Stimulated activated CD4-positive, alpha-beta T cell treated with anti-CD3 and anti-CD28 coated beads, Interleukin-4, amount 100 ng/mL, for 48 hours (primary cell): ENCODE data around the gene SEMA5B.

Experiments used
- DNase-seq, 2 donors: peaks; one replicate each; pipeline ENCODE4 v3.0.0-alpha.2; 2020; ENCODE audit warnings: low read depth in 2 of 2

SEMA5B gene

DNA sequence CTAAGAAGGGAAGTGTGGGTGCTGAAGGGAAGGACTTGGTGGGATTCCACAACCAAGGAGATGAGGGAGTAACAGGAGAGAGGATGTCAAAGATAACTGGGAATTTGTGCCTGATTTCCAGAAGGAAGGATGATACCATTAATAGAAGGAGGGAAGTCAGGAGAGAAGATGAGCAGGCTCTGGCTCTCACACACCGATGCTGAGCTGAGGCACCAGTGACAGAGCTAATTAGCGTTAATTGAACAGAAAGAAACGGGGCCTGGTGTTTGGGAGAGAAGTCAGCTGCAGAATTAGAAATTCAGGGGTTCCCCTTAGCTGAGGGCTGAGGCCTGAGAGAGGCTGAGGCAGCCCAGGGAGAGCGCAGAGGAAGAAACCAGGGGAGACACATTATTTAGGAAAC is 27.4 kb upstream of the SEMA5B start:
- DNase-seq, result no peak

DNA sequence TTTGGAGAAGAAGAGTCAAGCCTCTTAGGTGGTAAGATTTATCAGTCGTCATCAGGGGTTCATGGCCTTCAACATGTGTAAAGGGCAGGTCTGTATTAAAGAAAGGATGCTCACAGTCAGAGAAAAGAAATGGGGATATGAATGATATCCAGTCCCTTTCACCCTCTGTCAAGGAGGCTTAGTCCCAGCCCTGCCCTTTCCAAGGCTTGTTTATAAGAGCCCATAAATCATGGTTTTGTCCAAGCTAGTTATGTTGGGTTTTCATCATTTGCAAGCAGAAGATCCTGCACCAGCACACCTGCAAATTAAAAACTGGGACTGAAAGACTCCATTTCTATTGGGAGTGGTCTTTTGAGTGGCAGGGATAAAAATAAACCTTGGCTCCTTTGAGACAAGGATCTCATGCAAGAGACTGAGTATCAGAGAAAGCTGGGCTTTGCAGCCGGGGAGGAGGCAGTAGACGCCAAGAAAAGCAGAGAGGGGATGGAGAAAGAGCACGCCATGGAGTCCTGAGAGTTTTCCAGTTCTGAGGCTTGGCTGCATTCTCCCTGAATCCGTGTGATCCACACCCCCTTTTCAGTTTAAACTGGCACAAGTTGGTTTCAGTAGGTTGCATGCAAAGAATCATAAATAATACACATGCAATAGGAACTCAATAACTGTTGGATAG is 26.7 kb upstream of the SEMA5B start:
- DNase-seq, result no peak

DNA sequence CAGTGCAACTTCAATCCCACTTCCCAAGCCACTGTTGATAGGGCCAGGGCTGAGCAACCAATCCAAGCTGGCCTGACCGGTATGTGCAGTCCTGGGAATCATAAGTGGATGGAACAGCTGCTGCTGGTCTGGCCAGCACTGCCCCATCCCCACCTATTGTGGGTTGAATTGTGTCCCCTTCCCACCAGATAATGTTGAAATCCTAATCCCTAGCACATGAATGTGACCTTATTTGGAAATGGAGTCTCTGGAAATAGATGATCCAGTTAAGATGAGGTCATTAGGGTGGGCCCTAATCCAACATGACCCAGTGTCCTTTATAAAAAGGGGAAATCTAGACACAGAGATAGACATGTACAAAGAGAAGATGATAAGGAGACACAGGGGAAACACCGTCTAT is 25.5 kb upstream of the SEMA5B start:
- no peak for DNase-seq

DNA sequence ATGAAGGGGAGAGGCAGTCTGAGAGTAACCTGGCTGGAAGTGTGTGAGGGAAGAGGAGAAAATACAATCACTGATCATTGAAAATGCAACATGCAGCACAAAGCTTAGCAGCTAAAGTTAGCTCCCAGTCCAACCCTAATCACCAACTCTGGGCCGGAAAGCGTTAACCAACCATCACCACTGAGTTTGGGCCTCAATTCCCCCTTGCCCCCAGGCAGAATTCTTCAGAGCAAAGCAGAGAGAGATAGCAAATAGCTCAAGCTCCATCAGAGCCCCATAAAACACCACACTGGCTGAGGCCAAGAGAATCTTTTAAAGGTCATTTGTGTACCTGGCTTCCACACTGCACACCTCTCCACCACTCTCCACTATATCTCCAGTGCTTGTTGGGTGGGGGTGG is 23.1 kb upstream of the SEMA5B start:
- DNase-seq, result no peak

DNA sequence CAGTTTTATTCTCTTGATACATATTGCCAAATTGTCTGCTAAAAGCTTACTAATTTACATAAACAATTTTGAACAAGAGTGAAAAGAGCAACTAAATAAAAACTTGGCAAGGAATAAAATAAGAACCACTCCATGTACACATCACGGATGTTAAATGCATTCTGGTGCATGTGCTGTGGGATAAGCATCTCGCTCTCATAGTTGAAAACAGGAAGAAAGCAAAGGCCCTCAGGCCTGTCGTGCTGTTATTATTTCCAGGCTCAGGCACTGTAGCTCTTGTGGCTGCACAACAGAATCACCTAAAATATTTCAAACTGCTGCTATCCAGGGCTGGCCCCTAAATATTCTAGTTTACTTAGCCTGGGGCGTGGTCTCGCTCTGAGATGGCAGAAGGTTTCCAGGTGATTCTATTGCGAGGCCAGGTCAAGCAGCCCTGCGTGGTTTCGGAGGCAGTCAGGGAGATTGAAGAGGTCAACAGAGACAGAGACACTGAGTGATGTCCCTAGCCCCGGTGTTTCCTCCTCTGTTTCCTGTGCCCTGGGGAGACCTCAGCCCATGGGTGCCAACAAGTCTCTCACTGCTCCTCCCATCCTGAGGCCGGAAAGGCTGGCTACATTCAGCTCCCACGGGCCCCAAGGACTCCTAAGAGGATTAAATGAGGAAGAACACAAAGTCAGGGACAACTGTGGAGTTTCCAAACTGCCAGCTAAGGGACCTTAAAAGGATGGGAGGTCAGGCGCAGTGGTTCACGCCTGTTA is 21.1 kb upstream of the SEMA5B start:
- DNase-seq, result no peak

DNA sequence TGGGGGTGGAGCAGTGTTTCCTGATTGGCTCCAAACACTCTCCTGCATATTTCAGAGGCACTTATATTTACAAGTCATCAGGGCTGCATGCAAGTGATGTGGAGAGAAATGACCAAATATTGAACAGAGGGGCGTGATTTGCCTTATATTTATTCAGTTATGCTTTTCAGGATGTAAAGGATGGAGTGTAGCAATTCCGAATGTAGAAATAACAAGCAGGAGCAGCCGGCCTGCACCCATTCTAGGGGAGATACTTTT is 19.4 kb upstream of the SEMA5B start:
- DNase-seq, result no peak

DNA sequence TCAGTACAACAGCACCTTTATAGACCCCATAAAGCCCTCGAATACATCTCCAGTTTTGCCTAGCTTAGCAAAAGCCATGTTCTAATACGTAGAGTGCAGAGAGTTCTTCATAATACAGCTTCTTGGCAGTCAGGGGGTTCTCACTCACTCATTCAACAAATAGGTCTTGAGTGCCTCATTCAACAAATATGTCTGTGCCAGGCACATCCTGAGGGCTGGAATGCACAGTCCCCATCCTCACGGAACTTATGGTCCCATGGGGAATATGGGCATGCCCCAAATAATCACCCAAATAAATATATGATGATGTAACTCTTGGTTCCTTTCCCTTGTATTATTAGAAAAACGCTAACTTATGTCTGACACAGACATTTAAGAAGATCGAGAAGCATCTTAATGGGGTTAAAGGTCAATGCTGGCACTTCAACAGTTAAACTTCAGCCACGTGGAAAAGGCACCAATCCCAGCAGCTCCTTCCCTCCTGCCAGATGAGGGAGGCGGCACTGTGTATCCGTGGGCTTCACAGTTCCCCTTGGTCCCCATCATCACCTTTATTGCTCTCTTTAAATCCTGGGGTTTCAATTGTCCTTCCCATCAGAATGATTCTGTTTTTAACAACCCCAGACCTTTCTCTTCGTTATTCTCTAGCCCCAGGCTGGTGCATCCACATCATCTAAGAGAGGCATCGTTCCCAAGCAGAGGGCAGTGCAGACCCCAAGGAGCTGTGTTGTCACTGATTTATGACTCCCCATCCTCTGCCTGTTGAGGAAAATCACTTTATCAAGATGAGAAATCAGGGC is 18.9 kb upstream of the SEMA5B start:
- no peak for DNase-seq

DNA sequence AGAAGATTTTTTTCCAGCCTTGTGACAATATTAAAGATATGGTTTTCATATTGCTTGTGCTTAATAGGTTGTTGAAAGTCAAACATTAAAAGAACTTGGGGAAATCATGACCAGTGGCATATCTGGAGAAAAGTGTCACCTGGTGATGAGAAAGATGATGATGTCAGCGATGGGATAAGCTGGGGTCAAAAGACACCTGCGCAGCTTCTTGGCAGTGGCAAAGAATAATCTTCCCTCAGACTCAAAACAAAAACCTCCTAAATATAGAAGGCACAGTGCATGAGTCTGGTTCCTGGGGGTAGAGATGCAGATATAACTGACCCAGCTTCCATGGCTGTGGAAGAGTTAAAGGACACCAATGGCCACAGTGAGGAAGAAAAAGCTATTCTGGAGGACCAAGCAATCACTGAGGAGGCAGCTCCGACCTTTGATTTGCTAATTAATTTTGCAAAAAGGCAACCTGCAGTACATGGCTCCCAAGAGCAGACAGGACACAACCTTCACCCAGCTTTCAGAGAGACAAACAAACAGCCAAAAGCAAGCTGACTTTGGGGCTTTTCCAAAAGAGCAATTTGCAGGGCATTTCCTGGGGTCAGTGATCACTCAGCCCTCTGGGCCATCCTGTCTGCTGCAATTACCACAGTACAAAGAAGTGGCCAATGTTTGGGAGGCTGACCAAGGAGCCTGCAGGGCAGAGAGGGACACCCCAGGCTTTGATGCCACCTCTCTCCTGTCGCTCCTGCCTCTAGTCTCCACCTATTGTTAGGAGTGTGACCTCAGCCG is 17.6 kb upstream of the SEMA5B start:
- no peak for DNase-seq

DNA sequence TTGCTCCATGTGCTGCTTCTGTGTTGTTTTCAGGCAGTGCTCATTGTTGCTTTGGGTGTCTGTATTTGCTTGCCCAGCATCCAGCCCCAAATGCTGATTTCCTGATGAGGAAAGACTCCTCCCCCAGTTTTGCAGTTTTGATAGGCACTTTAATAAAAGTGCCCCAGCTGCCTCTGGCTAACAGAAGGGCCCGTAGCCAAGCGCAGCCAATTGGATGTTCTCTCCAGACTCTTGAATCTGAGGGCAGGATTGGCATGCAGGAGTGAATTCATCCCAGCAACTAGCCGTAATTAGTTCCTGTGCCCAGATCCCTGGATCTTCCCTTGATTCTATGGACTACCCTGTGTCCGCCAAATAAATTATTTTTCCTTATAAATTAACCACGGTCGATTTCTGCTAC is 14.8 kb upstream of the SEMA5B start:
- no peak for DNase-seq

DNA sequence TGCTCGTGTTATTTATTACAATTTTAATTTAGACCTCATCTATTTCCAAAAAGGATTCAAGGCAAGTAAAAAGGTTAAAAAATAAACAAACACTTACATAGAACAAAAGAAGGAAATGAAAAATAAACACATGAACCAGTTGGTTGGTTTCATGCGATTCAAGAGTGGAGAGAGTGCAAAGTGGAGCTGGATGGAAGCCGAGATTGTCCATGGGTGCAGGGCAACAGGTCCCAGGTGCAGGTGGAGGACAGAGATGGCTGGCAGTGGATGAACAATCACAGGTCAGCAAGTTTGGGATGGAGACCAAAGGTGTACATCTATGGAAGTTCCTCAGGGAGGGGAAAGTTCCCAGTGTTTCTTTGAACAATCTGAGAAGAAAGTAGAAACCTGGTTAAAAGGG is 11.6 kb upstream of the SEMA5B start:
- DNase-seq, result no peak

DNA sequence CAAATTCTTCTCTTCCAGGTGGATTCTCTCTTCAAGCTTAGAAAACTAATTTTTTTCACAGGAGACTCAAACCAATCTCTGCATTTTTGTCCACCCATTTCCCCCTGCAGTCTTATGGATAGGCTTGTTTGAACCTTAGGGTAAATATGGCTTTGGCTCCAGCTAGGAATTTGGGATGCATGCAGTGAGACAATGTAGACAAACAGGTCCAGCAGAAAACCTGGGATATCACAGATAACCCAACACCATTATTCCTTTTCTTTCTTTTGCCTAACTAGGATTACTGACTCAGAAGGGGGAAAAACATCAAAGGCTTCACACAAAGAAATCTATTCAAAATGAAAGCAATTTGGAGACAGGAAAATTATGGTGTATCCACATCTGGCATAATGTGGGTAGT is 11.2 kb upstream of the SEMA5B start:
- no peak for DNase-seq

DNA sequence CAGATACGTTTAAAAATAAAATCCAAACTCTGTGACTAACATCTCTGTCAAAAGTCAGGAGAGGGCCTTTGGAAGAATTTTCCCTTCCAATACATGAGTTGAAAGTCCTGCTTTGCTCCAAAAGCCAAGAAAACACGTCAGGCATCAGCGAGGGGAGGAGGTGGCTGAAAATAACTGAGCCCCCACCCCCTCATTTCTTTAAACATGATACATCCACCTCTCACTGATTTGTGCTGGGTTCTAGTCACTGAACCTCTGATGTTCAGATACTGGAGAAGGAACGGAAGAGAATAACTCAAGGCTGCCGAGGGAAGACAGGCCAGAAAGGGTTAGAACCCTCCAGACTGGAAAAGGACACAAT is 9.4 kb upstream of the SEMA5B start:
- DNase-seq, result no peak

DNA sequence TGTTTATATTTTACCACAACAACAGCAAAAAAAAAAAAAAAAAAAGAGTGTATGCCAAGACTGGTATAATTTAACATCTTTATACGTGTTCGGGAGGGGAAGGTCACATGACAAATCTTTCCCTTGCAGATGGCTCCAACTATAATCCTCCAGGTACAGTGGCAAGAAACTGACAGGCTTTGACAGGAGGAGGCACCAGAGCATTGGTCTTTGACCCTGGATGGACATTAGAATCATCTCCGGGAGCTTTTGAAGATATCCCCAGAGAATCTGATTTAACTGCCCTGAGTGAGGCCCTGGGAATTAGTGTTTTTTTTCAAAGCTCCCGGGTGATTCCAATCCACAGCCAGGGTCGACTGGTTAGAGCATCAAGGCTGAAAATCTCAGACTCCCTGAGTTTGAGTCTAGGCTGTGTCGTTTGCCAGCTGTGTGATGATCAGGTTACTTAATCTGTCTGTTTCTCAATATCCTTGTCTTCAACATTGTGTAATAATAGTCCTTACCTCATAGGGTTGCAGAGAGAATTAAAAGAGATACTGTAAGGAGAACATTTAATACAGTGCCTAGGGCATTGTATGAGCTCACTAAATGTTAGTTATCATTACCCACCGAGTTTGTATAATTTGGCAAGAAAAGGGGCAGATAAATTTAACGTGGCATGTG is 8.9 kb upstream of the SEMA5B start:
- no peak for DNase-seq

DNA sequence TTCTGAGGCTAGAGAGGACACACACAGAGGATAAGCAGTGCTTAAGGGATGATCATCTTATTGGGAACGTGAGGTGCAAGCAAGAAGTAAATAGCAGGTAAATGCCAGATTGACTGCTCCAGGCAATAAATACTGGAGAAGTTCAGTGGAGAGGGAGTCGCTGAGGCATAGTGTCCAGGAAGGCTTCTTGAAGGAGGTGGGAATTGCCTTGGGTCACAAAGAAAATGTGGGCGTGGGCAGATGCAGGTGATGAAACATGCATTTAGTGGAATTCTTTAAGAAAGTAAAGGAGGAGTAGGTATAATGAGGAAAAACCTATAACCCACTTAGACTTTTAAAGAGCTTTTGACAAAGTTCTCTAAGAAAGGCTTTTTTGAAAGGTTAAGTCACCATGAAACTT is 7.4 kb upstream of the SEMA5B start:
- DNase-seq, result no peak

DNA sequence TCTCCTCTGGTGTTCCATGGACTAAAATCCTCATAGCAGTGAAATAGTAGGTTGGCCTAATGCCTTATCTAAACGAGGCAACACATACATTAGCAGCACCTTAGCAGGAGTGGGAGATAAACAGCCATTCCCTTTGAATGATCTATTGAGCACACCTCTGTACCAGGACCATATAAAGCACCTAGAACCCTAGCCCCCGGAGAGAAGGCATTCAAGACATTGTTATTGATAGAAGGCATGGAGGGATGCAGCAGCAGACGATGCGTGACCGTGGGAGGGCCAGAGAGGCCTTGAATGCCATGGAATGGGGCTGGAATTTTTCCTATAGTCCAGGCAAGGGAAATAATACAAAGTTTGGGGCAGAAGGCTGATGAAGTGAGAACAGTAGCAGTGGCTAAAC is 6.6 kb upstream of the SEMA5B start:
- DNase-seq, result no peak

DNA sequence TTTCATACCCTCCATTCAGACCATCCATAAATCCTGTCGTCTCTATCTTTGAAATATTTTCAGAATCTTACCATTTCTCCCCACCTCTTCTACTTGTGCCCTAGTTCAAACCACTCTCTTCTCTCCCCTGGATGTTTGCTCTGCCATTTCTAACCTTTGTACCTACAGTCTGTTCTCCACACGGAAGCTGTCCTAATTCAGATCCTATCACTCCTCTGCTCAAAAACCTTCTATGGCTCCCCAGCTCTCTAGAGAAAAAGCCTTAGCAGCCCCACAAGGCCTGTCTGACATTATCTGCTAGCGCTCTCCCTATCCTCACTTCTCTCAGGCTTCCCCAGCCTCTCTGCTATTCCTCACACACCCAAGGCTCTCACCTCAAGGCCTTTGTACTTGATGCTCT is 4.5 kb upstream of the SEMA5B start:
- no peak for DNase-seq

DNA sequence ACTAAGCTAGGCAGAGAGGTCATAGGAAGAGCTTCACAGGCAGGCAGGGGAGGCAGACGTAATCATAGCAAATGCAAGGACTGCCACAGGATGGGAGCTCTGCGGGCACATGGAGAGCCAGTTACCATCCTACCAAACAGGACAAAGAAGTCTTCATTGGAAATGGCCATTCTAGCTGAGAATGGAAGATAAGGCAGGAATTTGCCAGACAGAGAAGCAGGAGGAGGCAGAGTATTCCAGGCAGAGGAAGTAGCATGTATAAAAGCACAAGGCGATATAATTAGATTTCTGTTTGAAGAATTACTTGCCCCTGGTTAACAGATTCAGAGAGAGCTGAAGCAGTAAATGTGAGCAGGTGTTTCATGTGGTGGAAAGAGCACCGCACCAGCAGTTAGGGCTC is 3.5 kb upstream of the SEMA5B start:
- no peak for DNase-seq

DNA sequence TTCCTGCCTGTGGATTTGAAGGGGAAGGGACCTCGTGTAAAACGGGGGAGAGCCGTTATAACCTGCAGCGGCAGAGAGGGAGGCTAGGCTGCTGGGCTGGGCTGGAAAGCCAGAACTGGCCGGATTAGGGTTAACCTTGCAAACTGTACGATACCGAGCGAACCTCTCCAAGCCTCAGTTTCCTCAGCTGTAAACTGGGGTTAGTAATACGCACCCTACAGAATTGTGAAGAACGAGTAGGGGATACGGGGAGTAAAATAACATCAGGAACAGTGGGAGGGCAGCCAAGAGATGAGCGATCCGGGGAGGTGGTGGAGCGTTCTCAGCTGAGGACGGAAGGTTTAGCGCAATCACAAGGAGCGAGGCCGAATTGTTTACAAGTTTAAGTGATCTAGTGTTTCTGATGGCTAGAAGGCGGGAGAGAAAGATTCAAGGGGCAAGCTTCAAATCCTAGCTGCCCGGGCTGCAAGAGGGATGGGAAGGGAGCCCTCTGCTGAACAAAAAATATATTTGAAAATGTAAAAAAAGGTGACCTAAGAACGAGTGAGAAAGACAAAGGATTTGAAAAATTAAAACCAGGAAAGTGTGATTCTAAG is 768 bp upstream of the SEMA5B start:
- DNase-seq, result no peak

DNA sequence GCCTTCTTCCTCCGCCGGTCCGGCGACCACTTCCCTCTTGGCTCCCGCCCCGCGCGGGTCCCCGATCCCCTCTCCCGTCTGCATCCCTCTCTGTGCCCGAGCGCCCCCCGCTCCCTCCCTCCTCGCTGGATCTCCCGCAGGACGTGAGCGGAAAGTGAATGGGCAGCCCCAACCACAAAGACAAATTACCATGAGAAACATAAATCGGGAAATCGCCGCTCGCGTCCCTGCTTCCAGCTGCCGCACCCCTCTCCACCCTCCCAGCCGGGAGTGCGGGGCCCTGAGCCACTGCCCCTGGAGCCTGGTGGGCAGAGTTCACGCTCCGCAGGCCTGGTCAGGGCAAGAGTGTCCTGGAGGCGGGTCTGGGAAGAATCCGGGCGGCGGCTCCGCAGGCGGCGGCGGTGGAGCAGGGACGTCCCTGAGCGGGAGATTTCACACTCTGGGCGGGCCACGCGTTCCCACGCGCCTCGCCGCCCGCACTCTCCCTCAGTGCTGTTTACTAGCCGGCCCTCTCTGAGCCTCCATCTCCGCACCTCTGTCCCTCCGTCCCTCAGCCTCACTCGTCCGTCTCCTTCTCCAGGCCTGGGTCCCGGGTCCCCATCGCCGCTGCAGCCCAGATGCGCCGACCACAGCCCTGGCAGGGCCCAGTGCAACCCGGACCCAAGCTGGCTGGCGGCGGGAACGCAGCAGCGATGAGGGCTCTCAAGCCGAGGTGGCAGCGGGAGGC is 835 bp downstream of the SEMA5B start:
- DNase-seq, result no peak

DNA sequence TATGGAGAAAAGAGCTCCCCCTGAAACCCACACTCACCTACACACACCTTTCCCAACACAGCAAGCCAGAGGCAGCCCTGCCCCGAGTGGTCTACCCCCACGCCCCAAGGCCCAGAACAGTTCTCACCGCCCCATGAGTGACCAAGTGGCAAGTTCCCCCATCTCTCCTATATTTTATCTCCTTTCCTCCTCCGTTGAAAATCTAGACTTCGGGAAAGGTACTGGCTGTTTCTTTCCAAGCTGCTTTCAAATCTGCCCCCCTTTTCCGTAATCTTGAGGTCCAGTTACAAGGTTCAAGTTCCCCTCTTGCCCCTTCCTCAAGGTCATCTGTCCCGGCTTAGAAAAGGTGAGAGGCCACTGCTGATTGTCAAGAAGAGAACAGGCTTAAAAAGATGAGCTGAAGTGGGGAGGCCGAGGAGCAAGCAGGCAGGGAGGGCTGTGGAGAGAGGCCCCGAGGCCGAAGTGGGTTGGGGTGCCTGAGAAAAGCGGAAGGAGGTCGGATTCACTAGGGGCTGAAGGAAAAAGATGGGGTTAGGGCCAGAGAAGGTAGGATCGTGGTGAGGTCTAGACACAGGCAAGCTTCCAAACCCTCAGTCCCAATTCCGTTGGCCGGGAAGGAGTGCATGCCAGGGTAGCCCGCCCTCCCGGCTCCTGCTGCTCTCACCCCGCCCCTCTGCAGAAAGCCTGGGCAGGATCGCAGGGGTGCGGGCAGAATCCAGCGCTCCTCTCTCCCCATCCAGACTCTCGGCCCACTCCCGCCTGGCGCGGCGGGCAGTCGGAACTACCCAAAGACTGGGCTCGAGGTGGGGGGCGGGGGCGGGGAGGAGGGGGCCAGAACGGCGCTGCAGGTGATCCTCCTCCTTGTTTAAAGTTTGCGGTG is 1.7 kb downstream of the SEMA5B start:
- no peak for DNase-seq
